ENCODE data around the gene TMEM238. TPM values are rescaled to one million over a fixed set of nuclear protein-coding genes. Genes with fewer than 3 reads are reported as not detected.

Gene TMEM238
- total RNA-seq, 2 donors from 2014 or later = 4.2 TPM; not detected in 1

- Histone ChIP-seq H3K4me3 (no peak overlapping the region), H3K36me3 (no peaks in the 10 kb centered on the region), H3K4me1 (ENCODE audit: control insufficient read depth in 1 of 2, low read depth in 2 of 2) (peaks cover 1 to 8% of the 10 kb centered on the region in 2 donors), H3K9me3 (no peaks in the 10 kb centered on the region), H3K27ac (no peak overlapping the region), H3K27me3 (replicated peaks; ENCODE audit: insufficient read depth) (no peaks in the 10 kb centered on the region)
- ATAC-seq (ENCODE audit: insufficient number of reproducible peaks, low FRiP score, low read depth) (no peak), DNase-seq (ENCODE audit: low spot score) (no peak)
- TF ChIP-seq, protein P1, sequence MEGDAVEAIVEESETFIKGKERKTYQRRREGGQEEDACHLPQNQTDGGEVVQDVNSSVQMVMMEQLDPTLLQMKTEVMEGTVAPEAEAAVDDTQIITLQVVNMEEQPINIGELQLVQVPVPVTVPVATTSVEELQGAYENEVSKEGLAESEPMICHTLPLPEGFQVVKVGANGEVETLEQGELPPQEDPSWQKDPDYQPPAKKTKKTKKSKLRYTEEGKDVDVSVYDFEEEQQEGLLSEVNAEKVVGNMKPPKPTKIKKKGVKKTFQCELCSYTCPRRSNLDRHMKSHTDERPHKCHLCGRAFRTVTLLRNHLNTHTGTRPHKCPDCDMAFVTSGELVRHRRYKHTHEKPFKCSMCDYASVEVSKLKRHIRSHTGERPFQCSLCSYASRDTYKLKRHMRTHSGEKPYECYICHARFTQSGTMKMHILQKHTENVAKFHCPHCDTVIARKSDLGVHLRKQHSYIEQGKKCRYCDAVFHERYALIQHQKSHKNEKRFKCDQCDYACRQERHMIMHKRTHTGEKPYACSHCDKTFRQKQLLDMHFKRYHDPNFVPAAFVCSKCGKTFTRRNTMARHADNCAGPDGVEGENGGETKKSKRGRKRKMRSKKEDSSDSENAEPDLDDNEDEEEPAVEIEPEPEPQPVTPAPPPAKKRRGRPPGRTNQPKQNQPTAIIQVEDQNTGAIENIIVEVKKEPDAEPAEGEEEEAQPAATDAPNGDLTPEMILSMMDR (IDR thresholded peaks at IDR 0.05) = no peak
Measured at GRCh38 chr19:55358493-55358892, 25.6 kb downstream of the TMEM238 start.

- peaks cover 4 to 12% of the 10 kb centered on the region in 2 donors for H3K4me1 ChIP-seq (ENCODE audit: control insufficient read depth in 1 of 2, low read depth in 2 of 2)
- H3K4me3 ChIP-seq = no peak overlapping the region
- TF ChIP-seq, protein P1 (IDR thresholded peaks at IDR 0.05) = no peak
- no peaks in the 10 kb centered on the region for H3K36me3 ChIP-seq
- peaks cover 6% of the 10 kb centered on the region for H3K27me3 ChIP-seq (replicated peaks; ENCODE audit: insufficient read depth)
- no peak for DNase-seq (ENCODE audit: low spot score)
- H3K27ac ChIP-seq = no peak overlapping the region
- H3K9me3 ChIP-seq = no peaks in the 10 kb centered on the region
- ATAC-seq (ENCODE audit: insufficient number of reproducible peaks, low FRiP score, low read depth) = no peak
Measured at GRCh38 chr19:55355213-55355821, 28.8 kb downstream of the TMEM238 start.

DNA sequence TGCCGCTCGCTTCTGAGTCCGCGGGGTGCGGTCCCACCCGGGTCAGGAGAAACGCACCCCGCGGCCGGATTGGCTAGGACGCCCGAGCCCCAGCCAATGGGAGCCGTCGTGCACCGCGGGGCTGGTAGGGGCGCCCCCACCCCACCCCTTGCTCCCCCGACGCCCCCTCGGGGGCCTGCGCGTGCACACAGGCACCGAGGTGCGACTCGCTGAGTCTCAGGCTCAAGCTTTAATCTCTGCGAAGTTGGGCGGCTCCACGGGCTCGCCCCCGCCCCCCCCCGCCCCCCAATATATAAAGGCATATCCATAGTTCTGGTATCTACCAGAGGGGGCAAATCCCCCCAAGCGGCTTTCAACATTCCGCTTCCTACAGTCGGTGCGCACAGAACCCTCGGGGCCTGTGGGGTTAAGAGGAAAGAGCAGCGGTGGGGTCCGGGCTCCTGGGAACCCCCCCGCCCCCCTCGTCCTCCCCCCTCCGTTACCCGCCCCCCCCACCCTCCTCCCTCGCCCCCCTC is 29.3 kb downstream of the TMEM238 start, which contains the start of gene COX6B2:
Gene COX6B2, minus strand, starts transcription at position 22 of the 515 bp plus-strand sequence. CDS start 198 bp downstream, outside the sequence.
- no peaks in the 10 kb centered on the region for H3K36me3 ChIP-seq
- TF ChIP-seq, protein P1 (IDR thresholded peaks at IDR 0.05) = no peak
- no peaks in the 10 kb centered on the region for H3K9me3 ChIP-seq
- H3K27me3 ChIP-seq (replicated peaks; ENCODE audit: insufficient read depth) = peaks cover 6% of the 10 kb centered on the region
- no peak for ATAC-seq (ENCODE audit: insufficient number of reproducible peaks, low FRiP score, low read depth)
- no peak for DNase-seq (ENCODE audit: low spot score)
- no peak within 1 kb of the TSS for H3K27ac ChIP-seq
- H3K4me3 ChIP-seq = peak within 1 kb of the TSS; percentile 54
- H3K4me1 ChIP-seq (ENCODE audit: control insufficient read depth in 1 of 2, low read depth in 2 of 2) = peaks cover 4 to 12% of the 10 kb centered on the region in 2 donors

- TF ChIP-seq, protein P1 (IDR thresholded peaks at IDR 0.05) = no peak
- ATAC-seq (ENCODE audit: insufficient number of reproducible peaks, low FRiP score, low read depth) = no peak
- Histone ChIP-seq H3K4me3 (peak overlapping the region; percentile 54), H3K4me1 (ENCODE audit: control insufficient read depth in 1 of 2, low read depth in 2 of 2) (peaks cover 4 to 12% of the 10 kb centered on the region in 2 donors), H3K27ac (no peak overlapping the region), H3K36me3 (no peaks in the 10 kb centered on the region), H3K27me3 (replicated peaks; ENCODE audit: insufficient read depth) (peaks cover 6% of the 10 kb centered on the region), H3K9me3 (no peaks in the 10 kb centered on the region)
- no peak for DNase-seq (ENCODE audit: low spot score)
Measured at GRCh38 chr19:55353803-55354697, 30.0 kb downstream of the TMEM238 start.

DNA sequence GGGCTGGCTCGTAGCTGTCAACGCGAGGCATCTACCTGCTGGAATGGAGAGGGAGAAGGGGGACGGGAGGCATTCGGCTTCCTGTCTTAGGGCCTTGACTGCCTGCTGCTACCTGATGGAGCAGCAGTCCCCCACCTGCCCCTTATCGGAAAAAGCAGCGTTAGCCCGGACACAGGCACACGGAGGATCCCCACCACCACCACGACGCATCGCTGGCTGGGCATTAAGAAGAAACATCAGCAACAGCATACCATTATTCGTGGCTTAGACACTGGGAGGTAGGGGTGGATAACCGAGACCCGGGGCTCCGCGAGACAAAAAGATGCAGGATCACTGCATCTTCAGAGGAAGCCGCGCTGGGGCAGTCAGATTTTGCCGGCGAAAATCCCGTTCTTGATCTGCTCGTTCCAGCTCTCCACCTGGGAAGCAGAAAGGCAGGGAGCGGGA is 30.7 kb downstream of the TMEM238 start:
- H3K36me3 ChIP-seq = no peaks in the 10 kb centered on the region
- H3K27me3 ChIP-seq (replicated peaks; ENCODE audit: insufficient read depth) = peaks cover 6% of the 10 kb centered on the region
- no peak overlapping the region for H3K27ac ChIP-seq
- DNase-seq (ENCODE audit: low spot score) (no peak), ATAC-seq (ENCODE audit: insufficient number of reproducible peaks, low FRiP score, low read depth) (no peak)
- peak overlapping the region; percentile 54 for H3K4me3 ChIP-seq
- H3K4me1 ChIP-seq (ENCODE audit: control insufficient read depth in 1 of 2, low read depth in 2 of 2) = peaks cover 4 to 12% of the 10 kb centered on the region in 2 donors
- no peaks in the 10 kb centered on the region for H3K9me3 ChIP-seq
- TF ChIP-seq, protein P1 (IDR thresholded peaks at IDR 0.05) = no peak

Measured in thoracic aorta (tissue), 2 donors.